Fibroblast of skin of scalp (primary cell): ENCODE measurements around the gene XPNPEP2.

Experiments
- DNase-seq: peaks from one replicate; pipeline ENCODE4 v3.0.0-alpha.2; 2013

Gene XPNPEP2

DNA sequence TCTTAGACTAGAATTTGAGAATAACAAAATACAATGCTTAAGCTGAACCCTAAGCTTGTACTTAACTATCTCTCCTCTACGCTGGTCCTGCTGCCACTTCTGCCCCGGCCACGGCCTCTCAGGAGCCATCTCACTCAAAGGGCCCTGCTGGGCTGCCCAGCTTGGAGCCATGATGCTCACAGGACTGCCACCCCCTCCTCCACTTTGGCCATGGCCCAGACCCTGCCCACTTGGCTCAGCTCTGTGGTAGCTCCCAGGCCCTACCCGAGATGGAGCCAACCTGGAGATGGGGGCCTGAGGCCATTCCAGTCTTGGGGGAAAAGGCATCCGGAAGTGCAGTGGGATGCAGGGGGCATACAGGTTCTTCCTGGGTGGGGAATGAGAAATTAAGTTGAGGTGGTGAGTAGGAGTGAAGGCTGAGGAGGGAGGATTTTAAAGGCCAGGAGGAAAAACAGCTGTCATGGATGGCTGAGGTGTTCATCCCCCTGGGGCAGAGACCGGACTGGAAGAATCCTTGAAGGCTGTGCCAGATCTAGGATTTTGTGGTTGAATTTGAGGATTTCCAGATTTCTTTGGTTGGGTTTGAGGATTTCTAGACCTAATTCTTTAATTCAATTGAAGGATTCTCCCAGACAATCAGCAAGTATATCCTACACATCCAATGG, 41.8 kb downstream of the XPNPEP2 start:
- no peak for DNase-seq

DNA sequence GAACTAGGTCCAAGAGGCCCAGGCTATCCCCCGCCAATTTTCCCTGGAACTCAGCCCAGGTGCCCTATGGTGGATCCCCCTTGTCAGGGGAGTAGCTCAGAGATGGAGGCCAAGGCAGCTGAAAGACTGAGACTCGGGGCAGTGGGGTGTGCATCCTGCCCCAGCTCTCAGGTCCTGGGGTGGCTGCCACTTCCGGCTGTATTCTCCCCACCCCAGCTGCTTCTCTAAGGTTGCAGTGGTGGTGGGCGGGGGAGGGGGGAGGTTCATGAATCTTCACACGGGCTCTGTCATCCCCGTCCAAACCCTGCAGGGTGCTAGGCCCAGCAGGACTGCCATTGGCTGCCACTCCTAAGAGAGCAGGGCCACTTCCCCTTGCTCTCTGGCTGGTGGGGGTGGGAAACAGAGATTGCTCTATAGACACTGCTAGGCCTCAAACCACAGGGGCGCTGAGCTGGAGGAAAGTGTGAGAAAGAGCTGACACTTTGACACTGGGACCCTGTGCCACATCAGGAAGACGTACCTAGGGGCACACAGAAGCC, 42.4 kb downstream of the XPNPEP2 start:
- DNase-seq: peak; percentile 9

DNA sequence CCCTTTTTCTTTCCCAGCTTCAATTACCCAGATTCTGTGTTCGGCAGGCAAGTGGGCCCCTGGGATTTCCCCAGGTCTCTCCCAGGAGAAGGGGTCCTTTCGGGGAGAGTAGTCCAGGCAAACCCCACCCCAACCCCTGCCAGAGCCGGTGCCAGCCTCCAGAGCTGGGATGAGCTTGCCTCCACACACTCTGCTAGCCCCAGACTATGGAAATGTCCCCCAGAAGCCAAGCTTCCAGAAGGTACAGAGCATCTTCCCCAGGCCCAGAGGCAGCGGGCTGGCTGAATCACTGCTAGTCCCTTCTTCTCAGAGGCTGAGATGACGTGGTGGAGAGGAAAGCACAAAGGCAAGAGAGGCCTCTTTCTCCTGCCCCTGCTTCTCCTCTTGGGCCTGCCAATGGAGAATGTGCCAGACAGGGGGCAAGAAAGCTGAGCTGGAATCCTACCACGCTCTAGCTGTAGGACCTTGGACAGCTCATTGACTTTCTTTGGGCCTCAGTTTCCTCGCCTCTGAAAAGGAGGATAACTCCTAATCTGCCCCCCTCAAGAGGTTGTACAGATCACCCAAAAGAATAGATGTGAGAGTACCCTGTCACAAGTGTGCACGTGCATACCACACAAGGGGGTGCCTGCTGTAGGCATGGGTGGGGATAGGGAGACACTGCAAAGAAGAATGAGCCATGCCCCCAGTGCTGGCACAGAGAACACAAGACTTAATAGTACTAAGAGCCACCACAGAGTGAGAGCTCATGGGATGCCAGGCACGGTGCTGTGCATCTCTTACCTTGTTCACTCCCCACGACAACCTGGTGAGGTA, 43.1 kb downstream of the XPNPEP2 start:
- no peak for DNase-seq

DNA sequence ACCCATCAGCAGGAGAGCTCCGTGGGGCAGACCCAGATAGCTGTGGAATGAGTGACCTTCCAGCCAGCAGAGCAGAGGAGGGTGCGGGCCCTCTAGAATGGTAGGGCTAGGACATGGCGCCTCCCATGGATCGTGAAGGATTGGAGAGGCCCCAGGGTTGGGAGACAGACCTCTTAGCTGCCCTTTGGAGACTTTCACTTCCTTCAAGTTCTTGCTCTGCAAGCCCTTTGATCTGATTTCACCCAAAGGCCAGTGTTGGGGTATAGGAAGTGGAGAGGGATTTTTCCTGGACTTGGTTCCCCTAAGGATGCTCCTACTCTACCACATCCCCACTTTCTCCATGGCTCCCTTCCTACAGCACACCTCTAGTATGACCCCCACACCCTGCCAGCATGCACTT, 43.9 kb downstream of the XPNPEP2 start:
- DNase-seq: no peak

DNA sequence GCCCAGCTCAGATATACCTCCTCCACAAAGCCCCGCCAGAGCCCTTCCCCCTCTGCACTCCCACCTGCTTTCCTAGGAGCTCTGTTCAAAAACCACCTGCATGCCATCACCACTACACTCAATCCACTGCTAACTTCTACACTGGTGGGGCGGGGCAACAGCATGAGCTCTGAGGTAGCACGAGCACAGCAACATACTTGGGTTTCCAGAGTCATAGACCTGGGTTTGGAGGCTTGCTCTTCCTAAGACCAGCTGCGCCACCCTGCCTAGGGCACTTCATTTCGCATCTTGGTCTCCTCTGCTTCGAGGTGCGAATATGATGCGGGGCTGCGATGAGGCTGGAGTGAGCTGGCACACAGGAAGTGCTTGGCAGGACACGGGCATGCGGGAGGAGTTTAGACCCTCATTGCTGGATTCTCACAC, 44.5 kb downstream of the XPNPEP2 start:
- DNase-seq: no peak

DNA sequence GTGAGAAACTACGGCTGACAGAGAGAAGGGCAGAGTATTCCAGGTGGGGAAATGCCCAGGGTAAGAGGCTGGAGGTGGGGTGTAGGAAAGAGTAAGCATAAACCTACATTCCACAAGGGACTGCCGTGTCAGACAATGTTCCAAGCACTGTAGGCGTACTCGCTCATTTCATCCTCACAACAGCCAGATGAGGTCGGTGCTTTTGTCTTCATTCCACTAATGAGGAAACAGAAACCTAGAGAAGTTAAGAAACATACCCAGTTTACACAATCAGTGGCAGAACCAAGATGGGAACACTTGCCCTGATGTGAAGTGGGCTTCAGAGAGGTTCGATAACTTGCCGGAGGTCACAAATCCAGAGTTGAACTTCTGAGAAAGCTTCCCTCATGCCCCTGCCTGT, 45.6 kb downstream of the XPNPEP2 start:
- no peak for DNase-seq

DNA sequence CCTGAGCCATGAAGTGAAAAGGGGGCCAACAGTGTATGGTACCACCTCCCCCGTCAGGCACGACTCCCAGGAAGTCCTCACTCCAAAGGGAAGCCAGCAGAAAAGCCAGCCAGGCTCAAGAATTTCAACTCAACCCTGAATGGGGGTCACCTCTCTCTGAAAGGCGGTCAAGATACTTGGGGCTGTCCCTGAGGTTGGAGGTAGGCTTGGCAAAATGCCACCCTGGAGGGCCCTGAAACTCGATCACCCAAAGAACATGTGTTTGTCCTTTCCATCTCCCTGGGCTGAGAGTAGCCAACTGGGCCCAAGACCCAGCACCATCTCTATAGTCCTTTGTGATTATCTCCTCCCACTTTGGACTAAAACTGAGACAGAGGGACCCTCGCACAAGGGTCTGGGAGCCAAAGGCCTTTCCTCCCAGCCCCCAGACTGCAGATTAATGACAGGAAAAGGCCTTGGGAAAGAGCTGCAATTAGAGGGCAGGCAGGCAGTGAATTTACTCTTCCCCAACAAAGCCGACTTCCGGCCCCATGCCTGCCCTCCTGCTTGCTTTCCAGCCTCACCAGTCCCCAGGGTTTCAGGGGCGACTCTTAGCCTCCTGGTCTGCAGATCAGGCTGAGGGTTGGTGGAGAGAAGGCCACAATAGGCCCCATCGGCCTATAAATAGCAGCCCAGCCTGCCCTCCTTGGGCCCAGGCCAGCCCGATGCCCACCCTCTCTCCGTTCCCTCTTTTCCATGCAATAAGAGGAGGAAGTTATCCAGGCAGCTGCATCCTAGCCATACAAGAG, 46.6 kb downstream of the XPNPEP2 start:
- DNase-seq: no peak

DNA sequence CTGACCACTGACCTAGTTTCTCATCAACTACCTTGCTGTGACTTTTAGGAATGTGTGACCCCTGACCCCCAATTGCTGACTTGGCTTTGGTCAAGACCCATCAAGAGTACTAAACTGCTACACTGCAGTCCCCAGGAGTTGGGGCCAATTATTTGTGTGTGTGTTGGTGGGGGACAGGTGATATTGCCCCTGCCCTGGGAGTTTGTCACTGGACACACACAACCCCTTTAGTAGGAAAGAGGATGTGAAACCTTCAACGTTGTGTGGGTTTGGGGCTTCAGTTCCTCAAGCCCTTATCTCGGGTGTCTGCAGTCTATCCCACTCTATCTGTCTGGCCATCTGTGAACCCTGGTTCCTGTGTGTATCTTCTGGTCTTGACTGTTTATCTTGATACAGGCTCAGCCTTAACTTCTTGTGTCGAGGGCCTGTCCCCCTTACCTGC, 47.5 kb downstream of the XPNPEP2 start:
- DNase-seq: no peak

DNA sequence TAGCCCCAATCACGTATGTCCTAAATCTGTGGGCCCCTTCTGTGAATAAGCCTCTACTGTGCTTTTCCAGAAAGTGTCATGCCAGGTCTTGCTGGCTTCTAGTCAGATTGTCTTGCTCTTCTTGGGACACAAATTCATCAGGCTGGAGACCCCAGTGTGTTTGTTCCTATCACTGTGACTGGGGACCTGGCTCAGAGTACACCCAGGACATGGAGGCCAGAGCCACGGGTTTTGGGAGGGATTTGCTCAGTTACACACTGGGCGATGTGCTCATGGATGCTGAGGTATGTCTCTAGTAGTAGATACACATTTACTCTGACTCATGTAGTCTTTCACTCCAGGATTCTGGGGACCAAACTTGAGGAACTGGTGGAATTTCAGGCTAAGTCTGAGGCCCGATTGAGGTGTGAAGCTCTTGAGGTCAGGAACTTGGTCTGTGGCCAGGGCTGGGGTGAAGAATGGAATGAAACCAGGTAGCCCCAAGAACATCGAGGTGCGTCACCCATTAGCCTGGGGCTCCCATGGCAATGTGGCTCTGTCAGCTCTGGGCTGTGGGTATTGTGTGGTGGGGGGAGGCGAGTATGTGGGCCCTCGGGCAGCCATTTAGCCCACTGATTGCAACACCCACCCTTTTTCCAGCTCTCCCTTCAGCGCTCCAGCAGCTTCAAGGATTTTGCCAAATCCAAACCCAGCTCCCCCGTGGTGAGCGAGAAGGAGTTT, 48.7 kb downstream of the XPNPEP2 start:
- DNase-seq: no peak

DNA sequence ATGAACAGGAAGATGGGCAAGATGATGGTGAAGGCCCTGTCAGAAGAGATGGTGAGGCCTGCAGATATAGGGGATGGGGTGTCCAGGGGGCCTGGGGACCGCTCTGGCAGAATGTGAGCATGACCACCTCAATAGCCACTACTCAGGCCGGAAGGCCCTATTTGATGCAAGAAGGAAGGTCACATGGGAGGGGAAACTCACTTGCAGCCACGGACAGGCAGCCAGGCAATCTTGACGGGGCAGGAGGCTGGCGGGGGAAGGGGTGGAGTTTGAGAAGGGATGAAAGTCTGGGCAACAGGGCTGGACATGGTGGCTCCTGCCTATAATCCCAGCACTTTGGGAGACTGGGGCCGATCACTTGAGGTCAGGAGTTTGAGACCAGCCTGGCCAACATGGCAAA, 49.7 kb downstream of the XPNPEP2 start:
- DNase-seq: no peak

DNA sequence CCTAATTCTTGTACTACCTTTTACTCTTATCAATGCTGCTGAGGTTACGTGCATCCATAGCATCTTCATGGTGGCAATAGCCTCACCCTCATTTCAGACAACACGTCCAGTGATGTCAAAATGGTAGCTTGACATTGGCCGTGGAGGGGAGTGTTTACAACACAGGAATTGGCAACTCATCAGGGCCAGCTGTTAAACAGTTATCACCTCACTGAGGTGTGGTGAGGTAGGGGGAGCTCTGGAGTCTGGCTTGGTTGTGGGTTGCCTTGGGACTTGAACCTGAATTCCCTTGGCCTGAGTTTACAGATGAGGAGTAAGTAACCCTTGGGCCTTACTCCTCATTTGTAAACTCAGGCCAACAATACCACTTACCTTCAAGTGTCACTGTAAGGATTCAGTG, 51.4 kb downstream of the XPNPEP2 start:
- no peak for DNase-seq

DNA sequence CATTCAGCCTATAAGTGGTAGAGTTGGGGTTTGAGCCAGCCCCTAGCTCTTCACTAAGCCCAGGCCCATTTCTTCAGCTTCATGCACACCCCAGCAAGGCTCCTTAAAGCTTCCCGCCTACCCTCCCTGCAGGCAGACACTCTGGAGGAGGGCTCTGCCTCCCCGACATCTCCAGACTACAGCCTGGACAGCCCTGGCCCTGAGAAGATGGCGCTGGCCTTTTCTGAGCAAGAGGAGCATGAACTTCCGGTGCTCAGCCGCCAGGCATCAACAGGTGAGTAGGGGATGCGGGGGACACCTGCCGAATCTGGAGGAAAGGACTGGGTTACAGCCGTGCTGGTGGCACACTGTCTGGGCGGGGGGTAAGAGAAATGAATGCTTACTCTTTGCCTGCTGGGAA, 52.0 kb downstream of the XPNPEP2 start:
- DNase-seq: no peak

DNA sequence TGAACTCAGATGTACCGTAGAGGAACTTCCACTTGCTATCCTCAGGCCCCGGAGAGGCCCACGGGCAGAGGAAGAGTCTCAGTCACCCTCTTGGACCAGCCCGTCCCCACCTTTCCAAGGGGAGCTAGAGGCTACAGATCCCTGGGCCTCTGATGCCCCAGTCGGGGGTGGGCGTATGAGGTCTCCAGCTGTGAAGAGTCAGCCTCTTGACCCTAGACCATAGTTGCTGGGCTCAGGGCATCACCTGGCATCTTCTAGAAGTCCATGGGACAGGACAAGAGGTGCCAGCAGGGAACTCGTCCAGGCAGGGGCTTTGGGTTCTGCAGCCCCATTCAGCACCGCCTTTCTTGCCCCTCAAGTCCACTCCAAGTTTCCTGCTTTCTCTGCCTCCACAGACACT, 52.6 kb downstream of the XPNPEP2 start:
- DNase-seq: no peak

DNA sequence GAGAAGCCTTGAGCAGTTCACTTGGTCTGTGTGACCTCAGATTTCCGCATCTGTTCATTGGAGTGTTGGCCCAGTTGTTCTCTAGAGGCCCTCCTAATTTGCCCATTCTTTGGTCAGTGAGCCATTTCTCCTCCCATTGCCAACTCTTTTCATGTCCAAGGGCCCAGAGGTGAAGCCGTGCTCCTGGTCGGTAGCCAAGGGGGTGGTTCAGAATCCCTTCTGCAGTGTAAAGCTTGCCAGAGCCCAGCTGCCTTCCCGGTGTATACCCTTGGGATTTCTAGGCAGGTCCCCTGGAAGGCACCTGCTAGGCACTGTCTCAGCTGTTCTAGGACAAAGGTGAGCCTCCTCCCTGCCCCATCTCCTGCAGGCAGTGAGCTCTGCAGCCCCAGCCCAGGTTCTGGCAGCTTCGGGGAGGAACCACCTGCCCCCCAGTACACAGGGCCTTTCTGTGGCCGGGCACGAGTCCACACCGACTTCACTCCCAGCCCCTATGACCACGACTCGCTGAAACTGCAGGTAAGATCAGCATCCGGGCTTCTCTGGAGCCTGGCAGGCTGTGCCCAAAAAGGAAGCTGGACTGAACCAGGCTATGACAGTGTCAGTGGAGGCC, 53.3 kb downstream of the XPNPEP2 start:
- no peak for DNase-seq

DNA sequence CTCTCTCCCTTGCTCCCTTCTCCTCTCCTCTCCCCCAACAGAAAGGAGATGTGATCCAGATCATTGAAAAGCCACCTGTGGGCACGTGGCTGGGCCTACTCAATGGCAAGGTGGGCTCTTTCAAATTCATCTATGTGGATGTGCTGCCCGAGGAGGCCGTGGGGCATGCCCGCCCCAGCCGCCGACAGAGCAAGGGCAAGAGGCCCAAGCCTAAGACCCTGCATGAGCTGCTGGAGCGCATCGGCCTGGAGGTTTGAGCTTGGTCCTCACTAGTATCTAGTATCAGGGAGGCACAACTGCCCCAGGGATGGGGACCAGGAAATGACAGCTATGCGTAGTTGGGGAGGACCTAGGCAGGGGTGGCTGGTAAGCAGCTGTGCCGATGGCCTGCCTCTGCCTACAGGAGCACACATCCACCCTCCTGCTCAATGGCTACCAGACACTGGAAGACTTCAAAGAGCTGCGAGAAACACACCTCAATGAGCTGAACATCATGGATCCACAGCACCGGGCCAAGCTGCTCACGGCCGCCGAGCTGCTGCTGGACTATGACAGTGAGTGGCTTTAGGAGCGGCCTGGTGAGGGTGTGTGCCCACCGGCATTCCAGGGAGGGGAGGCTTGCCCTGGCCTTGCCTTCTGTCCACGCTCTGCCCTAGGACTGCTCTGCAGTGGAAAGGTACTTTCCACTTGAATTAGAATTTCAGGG, 54.0 kb downstream of the XPNPEP2 start:
- DNase-seq: no peak

DNA sequence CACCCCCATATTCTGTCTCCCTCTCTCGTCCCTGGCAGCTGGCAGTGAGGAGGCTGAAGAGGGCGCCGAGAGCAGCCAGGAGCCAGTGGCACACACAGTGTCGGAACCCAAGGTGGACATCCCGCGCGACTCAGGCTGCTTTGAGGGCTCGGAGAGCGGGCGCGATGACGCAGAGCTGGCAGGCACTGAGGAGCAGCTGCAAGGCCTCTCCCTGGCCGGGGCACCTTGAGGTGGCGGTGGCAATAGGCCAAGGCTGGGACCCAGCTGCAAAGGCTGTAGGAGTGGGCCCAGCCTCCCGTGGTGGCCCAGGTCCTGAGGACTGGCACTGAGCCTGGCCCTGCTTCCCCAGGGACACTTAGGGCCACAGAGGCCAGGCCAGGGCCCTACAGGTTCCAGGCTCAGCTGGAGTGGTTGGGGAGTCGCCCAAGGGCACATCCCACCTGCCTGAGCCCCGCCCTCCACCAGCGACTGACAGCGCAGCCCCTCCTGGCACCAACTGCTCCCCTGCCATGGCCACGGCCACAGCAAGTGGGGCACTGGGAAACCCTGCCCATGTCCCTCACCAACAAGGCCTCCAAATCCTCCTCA, 54.9 kb downstream of the XPNPEP2 start:
- DNase-seq: no peak

DNA sequence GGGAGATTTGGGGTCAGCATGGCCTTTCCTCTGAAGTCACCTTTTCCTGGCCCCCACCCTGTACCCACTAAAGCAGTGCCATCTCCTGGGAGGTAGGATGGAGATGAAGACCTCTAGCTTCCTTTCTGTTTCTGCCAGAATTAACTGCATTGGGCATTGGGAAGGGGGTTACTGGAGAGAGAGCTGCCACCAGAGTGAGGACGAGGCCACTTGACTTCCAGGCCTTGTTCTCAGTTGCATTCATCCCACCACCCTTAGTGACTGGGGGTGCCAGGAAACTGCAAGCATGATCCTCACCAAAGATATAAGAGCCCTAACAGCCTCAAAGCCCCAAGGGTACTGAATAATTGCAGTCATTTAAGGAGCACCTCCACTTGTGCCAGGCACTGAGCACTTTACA, 56.8 kb downstream of the XPNPEP2 start:
- DNase-seq: no peak

DNA sequence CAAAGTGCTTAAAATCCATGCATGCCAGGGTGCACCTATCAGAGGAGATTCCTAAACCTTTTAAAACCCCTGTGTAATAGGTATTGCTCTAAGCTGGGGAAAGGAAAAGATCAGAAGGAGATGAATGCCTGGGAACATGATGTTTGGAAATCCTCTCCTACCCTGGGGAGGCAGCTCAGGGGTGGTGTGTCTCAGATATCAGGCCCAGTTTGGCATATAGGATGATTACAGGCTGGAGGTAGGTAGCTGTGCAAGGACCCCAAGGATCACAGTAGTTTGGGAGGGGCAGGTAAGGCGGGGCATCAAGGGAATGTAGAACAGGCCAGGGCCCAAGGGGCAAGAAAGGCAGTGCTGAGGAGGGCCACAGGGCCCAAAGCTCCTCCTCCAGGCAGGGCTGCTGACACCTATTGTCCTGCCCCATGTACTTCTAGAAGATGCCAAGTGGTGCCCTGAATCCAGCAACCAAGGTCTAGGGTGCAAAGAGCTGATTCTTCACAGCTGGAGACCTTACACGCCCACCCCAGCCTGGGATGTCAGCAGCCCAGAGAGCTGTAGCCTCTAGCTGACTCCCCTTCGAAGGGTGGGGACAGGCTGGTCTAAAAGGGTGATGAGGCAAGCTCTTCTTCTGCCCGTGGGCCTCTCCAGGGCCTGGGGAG, 58.6 kb downstream of the XPNPEP2 start:
- DNase-seq: no peak

DNA sequence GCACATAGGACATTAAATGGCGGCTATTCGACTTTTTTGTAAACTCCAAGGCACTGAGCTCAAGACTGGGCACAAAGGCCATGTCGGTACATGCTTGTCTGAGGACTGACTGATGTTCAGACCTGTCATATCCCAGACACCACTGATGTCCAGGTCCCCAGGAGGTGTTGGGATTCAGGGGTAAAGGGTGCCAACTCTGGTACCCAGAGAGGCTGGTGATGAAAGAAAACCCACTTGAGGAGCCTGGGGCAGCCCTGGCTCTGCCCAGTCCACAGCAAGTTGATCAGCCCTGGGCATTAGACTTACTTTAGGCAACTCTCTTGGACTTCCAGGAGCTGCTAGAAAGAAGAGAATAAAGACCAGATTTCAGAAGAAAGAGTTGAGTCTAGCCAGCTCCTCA, 59.7 kb downstream of the XPNPEP2 start:
- no peak for DNase-seq

DNA sequence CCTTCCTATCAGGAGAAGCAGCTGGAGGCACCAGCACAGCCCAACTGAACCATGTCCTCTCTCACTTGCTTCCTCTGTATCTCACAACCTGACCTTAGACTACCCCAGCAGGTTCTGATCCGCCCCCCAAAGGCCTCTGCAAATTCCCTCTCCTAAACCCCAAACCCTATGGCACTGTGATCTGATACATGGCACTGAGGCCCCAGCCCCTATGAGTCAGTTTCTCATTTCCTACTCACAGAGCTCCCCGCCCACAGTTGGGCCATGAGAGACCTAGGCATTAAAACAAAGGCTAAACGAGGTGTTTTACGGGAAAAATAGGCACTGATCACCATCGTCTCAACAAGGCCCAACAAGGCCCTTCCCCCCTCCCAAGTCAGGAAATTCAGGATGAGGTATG, 60.1 kb downstream of the XPNPEP2 start:
- DNase-seq: no peak
